8988T (cell line): ENCODE results near the gene PLCH1.

ENCODE experiments used
- DNase-seq: peaks from one replicate; pipeline ENCODE4 v3.0.0; 2011

The PLCH1 gene

GRCh38 chr3:155519078-155519477, 225.8 kb downstream of the PLCH1 start:
- no peak for DNase-seq

- DNase-seq = no peak
Observed at GRCh38 chr3:155517903-155518302, 227.0 kb downstream of the PLCH1 start.

- DNase-seq = no peak
Observed at GRCh38 chr3:155516439-155516838, 228.4 kb downstream of the PLCH1 start.

GRCh38 chr3:155512867-155513261, 232.0 kb downstream of the PLCH1 start:
- DNase-seq = no peak

- no peak for DNase-seq
Observed at GRCh38 chr3:155512175-155512866, 232.6 kb downstream of the PLCH1 start.

- no peak for DNase-seq
Observed at GRCh38 chr3:155504682-155505081, 240.2 kb downstream of the PLCH1 start.

- no peak for DNase-seq
Observed at GRCh38 chr3:155502630-155503029, 242.2 kb downstream of the PLCH1 start.

GRCh38 chr3:155500194-155500818, 244.6 kb downstream of the PLCH1 start:
- no peak for DNase-seq

- no peak for DNase-seq
Observed at GRCh38 chr3:155497930-155498647, 246.8 kb downstream of the PLCH1 start.

GRCh38 chr3:155496206-155496605, 248.7 kb downstream of the PLCH1 start:
- DNase-seq = no peak

GRCh38 chr3:155495387-155495786, 249.5 kb downstream of the PLCH1 start:
- DNase-seq = no peak

- no peak for DNase-seq
Observed at GRCh38 chr3:155494332-155494731, 250.5 kb downstream of the PLCH1 start.

- DNase-seq = no peak
Observed at GRCh38 chr3:155492841-155493240, 252.0 kb downstream of the PLCH1 start.

- no peak for DNase-seq
Observed at GRCh38 chr3:155491696-155492095, 253.2 kb downstream of the PLCH1 start.

GRCh38 chr3:155488671-155489070, 256.2 kb downstream of the PLCH1 start:
- no peak for DNase-seq

GRCh38 chr3:155485897-155486296, 259.0 kb downstream of the PLCH1 start:
- no peak for DNase-seq

GRCh38 chr3:155481591-155481990, 263.3 kb downstream of the PLCH1 start:
- no peak for DNase-seq

GRCh38 chr3:155481089-155481488, 263.8 kb downstream of the PLCH1 start:
- no peak for DNase-seq

- no peak for DNase-seq
Observed at GRCh38 chr3:155465664-155466063, 279.2 kb downstream of the PLCH1 start.

GRCh38 chr3:155462672-155463071, 282.2 kb downstream of the PLCH1 start:
- no peak for DNase-seq

- DNase-seq = no peak
Observed at GRCh38 chr3:155457591-155457990, 287.3 kb downstream of the PLCH1 start.

GRCh38 chr3:155455765-155456164, 289.1 kb downstream of the PLCH1 start:
- no peak for DNase-seq

- DNase-seq = no peak
Observed at GRCh38 chr3:155453512-155453911, 291.4 kb downstream of the PLCH1 start.

GRCh38 chr3:155449613-155450267, 295.1 kb downstream of the PLCH1 start:
- DNase-seq = no peak
